HG02970 (cell line): ENCODE data around the gene TMEM245.

Source experiments
- ATAC-seq: cut with Tn5 transposase; IDR thresholded peaks from one replicate; pipeline ENCODE4 v1.9.1; 2021; ENCODE audit warnings: mild to moderate bottlenecking, moderate library complexity, moderate number of reproducible peaks; ENCODE audit not compliant: unreplicated experiment, low FRiP score

TMEM245 gene

GRCh38 chr9:109107402-109108240 is 12.1 kb downstream of the TMEM245 start:
- no peak for ATAC-seq

GRCh38 chr9:109101810-109102209 is 17.9 kb downstream of the TMEM245 start:
- peak; percentile 70 for ATAC-seq

- no peak for ATAC-seq
These were observed 18.5 kb downstream of the TMEM245 start for GRCh38 chr9:109101202-109101595.

- no peak for ATAC-seq
These were observed 19.1 kb downstream of the TMEM245 start for GRCh38 chr9:109100543-109101201.

GRCh38 chr9:109098960-109099308 is 20.8 kb downstream of the TMEM245 start:
- ATAC-seq, result no peak

GRCh38 chr9:109098171-109098959 is 21.4 kb downstream of the TMEM245 start:
- no peak for ATAC-seq

GRCh38 chr9:109097146-109097545 is 22.6 kb downstream of the TMEM245 start:
- ATAC-seq, result no peak

GRCh38 chr9:109095321-109095720 is 24.4 kb downstream of the TMEM245 start:
- no peak for ATAC-seq

GRCh38 chr9:109094268-109094667 is 25.5 kb downstream of the TMEM245 start:
- no peak for ATAC-seq

- no peak for ATAC-seq
These were observed 27.2 kb downstream of the TMEM245 start for GRCh38 chr9:109092587-109092986.

- no peak for ATAC-seq
These were observed 27.6 kb downstream of the TMEM245 start for GRCh38 chr9:109092051-109092580.

- ATAC-seq, result no peak
These were observed 31.5 kb downstream of the TMEM245 start for GRCh38 chr9:109088221-109088620.

GRCh38 chr9:109087795-109088194 is 32.0 kb downstream of the TMEM245 start:
- no peak for ATAC-seq

- no peak for ATAC-seq
These were observed 33.5 kb downstream of the TMEM245 start for GRCh38 chr9:109086221-109086620.

- no peak for ATAC-seq
These were observed 34.2 kb downstream of the TMEM245 start for GRCh38 chr9:109085510-109085909.

- no peak for ATAC-seq
These were observed 35.8 kb downstream of the TMEM245 start for GRCh38 chr9:109083813-109084405.

GRCh38 chr9:109083141-109083540 is 36.6 kb downstream of the TMEM245 start:
- no peak for ATAC-seq

- no peak for ATAC-seq
These were observed 37.6 kb downstream of the TMEM245 start for GRCh38 chr9:109082091-109082620.

- no peak for ATAC-seq
These were observed 45.4 kb downstream of the TMEM245 start for GRCh38 chr9:109074236-109074889.
